ENCODE measurements around the gene CSK. TPM values are rescaled to one million over a fixed set of nuclear protein-coding genes. Genes with fewer than 3 reads are reported as not detected.

The CSK gene
- total RNA-seq, 1 donor: 33.2 TPM

- no peak overlapping the region for H3K4me3 ChIP-seq (ENCODE audit: low read depth, low read length)
- no peak for TF ChIP-seq CTCF (IDR thresholded peaks at IDR 0.05; ENCODE audit: insufficient read depth, low read depth, low read length)
- DNase-seq (ENCODE audit: low read depth): no peak
Observed at GRCh38 chr15:74769463-74770025, 12.3 kb upstream of the CSK start.

DNA sequence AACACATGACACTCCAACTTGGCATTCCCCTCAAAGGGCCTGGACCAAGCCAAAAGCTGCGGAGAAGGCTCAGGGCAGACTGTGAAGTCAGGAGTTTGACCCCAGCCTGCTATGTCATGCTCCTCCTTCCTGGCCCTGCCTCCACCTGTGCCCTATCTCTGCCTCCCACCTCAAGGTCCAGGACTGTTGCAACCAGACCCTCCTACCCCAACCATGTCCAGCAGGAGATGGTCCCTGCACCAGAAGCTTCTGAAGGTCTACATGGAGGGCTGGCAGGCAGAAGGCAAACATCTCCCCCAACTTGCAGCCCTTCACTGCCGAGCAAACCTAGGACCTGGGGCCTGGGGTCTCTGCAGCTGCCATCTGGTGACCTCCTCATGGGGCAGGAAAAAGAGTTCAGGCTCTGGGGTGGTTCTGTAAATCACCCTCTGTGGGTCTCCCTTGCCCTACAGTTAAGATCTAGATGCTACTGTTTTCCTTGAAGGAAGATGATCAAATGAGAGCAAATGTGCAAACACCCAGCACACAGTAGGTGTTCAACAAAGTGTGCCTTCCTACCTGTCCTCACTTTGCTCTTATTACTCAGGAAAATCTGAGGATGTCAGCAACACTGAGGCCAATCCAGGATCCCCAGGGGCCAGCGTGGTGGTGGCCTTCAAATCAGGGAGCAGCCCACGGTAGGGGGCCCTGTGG is 11.5 kb upstream of the CSK start:
- no peak for TF ChIP-seq CTCF (IDR thresholded peaks at IDR 0.05; ENCODE audit: insufficient read depth, low read depth, low read length)
- H3K4me3 ChIP-seq (ENCODE audit: low read depth, low read length): no peak overlapping the region
- DNase-seq (ENCODE audit: low read depth): no peak

DNA sequence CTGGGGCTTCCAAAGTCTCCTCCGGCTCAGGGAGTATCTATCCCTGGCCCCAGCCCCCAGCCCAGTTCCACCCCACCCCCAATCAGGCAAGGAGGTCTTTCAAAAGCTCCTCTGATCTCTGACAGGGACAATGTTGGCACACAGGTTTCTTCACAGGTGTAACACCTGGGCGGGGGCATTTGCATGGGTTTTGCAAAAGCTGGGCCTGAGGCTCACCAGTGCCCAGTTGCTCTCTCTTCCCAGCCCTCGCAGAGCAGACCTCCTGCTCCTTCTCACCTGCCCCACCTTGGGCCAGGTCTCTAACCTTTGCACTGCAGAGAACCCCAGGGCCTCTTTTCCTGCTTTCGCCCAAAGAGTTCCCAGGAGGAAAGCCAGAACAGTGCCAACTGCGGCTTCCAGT is 8.6 kb upstream of the CSK start:
- H3K4me3 ChIP-seq (ENCODE audit: low read depth, low read length): no peak overlapping the region
- no peak for DNase-seq (ENCODE audit: low read depth)
- no peak for TF ChIP-seq CTCF (IDR thresholded peaks at IDR 0.05; ENCODE audit: insufficient read depth, low read depth, low read length)

DNA sequence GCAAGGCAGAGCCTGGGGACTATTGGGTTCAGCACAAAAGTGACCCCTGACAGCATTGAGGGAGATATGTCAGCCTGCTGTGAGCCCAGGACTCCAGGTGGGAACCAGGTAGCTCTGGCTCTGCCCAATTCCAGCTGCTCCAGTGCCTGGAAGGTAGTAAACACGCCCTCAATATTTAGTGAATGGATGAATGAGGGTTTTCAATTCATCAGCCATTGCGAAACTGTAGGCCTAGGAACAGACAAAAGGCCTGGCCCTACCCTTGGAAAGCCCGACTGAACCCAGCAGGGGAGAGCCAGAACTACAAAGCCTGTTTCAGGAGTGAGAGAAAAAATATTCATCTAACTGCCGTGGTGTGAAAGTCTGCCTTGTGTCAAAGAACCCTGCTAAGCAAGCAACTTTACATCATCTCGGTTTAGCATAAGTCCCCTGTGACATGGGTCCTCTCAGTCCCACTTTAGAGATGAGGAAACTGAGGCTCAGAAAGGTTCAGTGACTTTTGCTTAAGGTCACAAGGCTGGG is 8.1 kb upstream of the CSK start:
- no peak for DNase-seq (ENCODE audit: low read depth)
- TF ChIP-seq CTCF (IDR thresholded peaks at IDR 0.05; ENCODE audit: insufficient read depth, low read depth, low read length): no peak
- no peak overlapping the region for H3K4me3 ChIP-seq (ENCODE audit: low read depth, low read length)

DNA sequence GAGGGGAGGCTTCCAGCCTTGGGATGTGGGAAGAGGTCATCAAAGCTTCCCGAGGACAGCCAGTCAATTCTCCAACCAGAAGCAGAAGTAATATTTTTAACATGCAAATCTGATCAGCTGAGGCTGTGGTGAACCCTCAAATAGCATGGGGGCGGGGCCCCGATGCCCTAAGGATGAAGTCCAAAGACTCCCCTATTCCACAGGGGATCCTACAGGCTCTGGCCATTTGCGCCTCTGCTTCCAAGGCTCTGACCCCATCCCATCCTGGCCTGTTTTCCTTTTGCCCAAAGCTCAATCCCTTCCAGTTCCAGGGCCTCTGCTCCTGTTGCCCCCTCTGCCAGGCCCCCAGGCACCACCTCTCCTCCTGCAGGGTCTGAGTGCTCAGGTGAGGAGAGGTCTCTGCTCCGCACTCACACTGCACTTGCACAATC is 6.7 kb upstream of the CSK start:
- no peak for DNase-seq (ENCODE audit: low read depth)
- no peak for TF ChIP-seq CTCF (IDR thresholded peaks at IDR 0.05; ENCODE audit: insufficient read depth, low read depth, low read length)

GRCh38 chr15:74775894-74776293 is 6.0 kb upstream of the CSK start:
- H3K4me3 ChIP-seq (ENCODE audit: low read depth, low read length): no peak overlapping the region
- no peak for DNase-seq (ENCODE audit: low read depth)
- TF ChIP-seq CTCF (IDR thresholded peaks at IDR 0.05; ENCODE audit: insufficient read depth, low read depth, low read length): no peak

More for the DNA sequence above, 6.7 kb upstream of the CSK start:
- H3K4me3 ChIP-seq (ENCODE audit: low read depth, low read length): no peak overlapping the region
